BJ (cell line): ENCODE data around the gene PHACTR2. TPM values are rescaled to one million over a fixed set of nuclear protein-coding genes. Genes with fewer than 3 reads are reported as not detected.

Experiments used
- CTCF ChIA-PET: fragments of 350-600 bp; formaldehyde crosslinking; extraction: SDS; loops from one replicate; lab custom pipeline; 2021; ENCODE audit warnings: antibody characterized with exemption, inconsistent platforms; lab: Yijun Ruan, JAX
- POLR2A ChIA-PET: fragments of 300-600 bp; sonication (Branson Sonifier 250); formaldehyde crosslinking; extraction: SDS; loops from one replicate; lab custom pipeline; 2021; ENCODE audit warnings: antibody characterized with exemption; lab: Charles Lee
- DNase-seq: peaks from one replicate; pipeline ENCODE4 v3.0.0-alpha.2; 2011; ENCODE audit warnings: low read depth
- H3K27me3 ChIP-seq: 2 replicates; pipeline ENCODE4 v1.6.0; 2011; ENCODE audit warnings: low read length; ENCODE audit not compliant: control insufficient read depth, insufficient read depth
- H3K36me3 ChIP-seq: 2 replicates; pipeline ENCODE4 v1.5.1; 2011; ENCODE audit warnings: low read length; ENCODE audit not compliant: control insufficient read depth, insufficient read depth
- H3K4me3 ChIP-seq: 2 replicates; pipeline ENCODE4 v1.5.1; 2011; ENCODE audit warnings: low read depth, mild to moderate bottlenecking, control low read depth, low read length
- polyA plus RNA-seq: library from polyadenylated mRNA; depleted of rRNA; stranded (reverse); fragments of >200 nt; gene quantifications from 2 replicates; pipeline ENCODE4 v1.2.3, GENCODE V29; 2011
- TF ChIP-seq, protein P1 (sequence below): IDR thresholded peaks from 2 replicates; pipeline ENCODE4 v1.5.1; 2011; ENCODE audit warnings: low read depth, mild to moderate bottlenecking, control low read depth, inconsistent platforms, low read length, moderate library complexity; ENCODE audit not compliant: insufficient read depth

The PHACTR2 gene
- polyA plus RNA-seq, 1 experiment, result 26.0 TPM

DNA sequence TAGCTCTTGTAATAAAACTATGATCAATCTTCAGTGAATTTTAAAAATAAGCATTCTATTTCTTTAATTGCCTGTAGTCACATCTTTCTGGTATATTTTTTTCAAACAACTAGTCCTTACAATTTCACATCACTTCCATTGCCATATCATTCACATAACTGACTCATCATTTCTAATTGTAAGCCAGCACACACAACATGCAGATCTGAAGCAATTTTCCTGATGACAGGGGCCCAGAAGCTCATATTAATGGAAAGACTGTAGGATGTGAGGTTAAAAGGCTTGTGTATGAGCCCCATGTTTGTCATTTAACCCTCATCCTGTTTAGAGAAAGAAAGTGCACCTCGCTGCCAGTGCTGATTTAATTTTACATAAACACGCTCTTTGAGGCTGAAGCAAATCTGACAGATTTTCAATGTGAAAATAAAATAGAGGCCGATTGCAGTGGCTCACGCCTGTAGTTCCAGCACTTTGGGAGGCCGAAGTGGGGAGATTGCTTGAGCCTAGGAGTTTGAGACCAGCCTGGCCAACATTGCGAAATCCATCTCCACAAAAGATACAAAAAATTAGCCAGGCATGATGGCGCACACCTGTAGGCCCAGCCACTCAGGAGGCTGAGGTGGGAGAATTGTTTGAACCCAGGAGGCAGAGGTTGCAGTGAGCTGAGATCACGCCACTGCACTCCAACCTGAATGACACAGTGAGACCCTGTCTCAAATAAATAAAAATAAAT lies 125.2 kb downstream of the PHACTR2 start:
- TF ChIP-seq, protein P1, sequence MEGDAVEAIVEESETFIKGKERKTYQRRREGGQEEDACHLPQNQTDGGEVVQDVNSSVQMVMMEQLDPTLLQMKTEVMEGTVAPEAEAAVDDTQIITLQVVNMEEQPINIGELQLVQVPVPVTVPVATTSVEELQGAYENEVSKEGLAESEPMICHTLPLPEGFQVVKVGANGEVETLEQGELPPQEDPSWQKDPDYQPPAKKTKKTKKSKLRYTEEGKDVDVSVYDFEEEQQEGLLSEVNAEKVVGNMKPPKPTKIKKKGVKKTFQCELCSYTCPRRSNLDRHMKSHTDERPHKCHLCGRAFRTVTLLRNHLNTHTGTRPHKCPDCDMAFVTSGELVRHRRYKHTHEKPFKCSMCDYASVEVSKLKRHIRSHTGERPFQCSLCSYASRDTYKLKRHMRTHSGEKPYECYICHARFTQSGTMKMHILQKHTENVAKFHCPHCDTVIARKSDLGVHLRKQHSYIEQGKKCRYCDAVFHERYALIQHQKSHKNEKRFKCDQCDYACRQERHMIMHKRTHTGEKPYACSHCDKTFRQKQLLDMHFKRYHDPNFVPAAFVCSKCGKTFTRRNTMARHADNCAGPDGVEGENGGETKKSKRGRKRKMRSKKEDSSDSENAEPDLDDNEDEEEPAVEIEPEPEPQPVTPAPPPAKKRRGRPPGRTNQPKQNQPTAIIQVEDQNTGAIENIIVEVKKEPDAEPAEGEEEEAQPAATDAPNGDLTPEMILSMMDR, result no peak
- POLR2A ChIA-PET, result no interaction called here
- peaks cover 1% of the 10 kb centered on the region; the same call in 1 of the 2 replicates for H3K36me3 ChIP-seq
- no peaks in the 10 kb centered on the region for H3K27me3 ChIP-seq
- CTCF ChIA-PET, result no interaction called here
- H3K4me3 ChIP-seq, result no peak overlapping the region
- no peak for DNase-seq

GRCh38 chr6:143803769-143804568 lies 126.2 kb downstream of the PHACTR2 start:
- TF ChIP-seq, protein P1, result no peak
- ChIA-PET POLR2A (no interaction called here), CTCF (no interaction called here)

GRCh38 chr6:143804835-143805239 lies 127.1 kb downstream of the PHACTR2 start:
- CTCF ChIA-PET, result no interaction called here
- no peak for DNase-seq
- Histone ChIP-seq H3K4me3 (no peak overlapping the region), H3K36me3 (peaks cover 1% of the 10 kb centered on the region; the same call in 1 of the 2 replicates), H3K27me3 (no peaks in the 10 kb centered on the region)
- TF ChIP-seq, protein P1, result no peak
- POLR2A ChIA-PET, result no interaction called here

More at GRCh38 chr6:143803769-143804568, 126.2 kb downstream of the PHACTR2 start:
- H3K4me3 ChIP-seq, result no peak overlapping the region
- no peaks in the 10 kb centered on the region for H3K27me3 ChIP-seq
- peaks cover 1% of the 10 kb centered on the region; the same call in 1 of the 2 replicates for H3K36me3 ChIP-seq
- DNase-seq, result no peak

DNA sequence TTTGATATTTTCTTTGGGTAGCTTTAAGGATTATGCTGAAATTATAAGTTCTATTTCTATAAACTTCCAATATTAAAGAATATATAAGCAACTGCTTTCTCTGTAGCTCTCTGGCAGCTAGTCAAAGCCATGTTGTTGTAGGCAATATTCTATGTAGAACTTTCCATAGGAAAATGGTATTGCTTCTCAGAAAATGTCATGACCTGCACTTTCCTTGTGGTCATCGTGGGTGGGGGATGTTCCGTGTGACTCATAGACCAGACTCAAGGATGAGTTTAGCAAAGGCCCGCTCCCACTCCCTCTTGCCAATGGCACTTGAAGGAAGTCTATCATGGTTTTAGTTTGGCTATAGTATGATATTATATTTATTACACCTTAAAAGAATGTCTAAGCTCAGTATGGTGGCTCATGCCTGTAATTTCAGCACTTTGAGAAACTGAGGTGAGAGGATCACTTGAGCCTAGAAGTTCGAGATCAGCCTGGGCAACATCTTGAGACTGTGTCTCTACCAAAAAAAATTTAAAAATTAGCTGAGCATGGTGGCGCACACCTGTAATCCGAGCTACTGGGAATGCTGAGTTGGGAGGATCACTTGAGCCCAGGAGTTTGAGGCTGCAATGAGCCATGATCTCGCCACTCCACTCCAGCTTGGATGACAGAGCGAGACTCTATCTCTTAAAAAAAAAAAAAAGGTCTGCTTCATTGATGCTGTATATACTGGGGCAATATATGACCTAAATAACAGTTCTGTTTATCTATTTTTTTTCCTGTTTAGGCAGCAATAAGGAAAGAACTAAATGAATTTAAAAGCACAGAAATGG lies 128.7 kb downstream of the PHACTR2 start:
- CTCF ChIA-PET, result interaction anchor here (1.5 kb wide), 1 partner anchor 14 kb away, joined by 3 read pairs; no protein-coding TSS in a partner anchor
- peaks cover 1% of the 10 kb centered on the region; the same call in 1 of the 2 replicates for H3K36me3 ChIP-seq
- POLR2A ChIA-PET, result no interaction called here
- no peak overlapping the region for H3K4me3 ChIP-seq
- no peaks in the 10 kb centered on the region for H3K27me3 ChIP-seq
- no peak for DNase-seq
- TF ChIP-seq, protein P1, result no peak
